GM18511 (cell line): ENCODE results near the gene NDUFB10.
A peak's percentile ranks its signal among the peaks of the same experiment; 100 is the strongest.
"Not testable (repeated sequence)": the region's sequence is repeated elsewhere in the genome, so short reads cannot be mapped to it uniquely, and the experiment has no call there.

Source experiments
- ATAC-seq: cut with Tn5 transposase; IDR thresholded peaks from one replicate; pipeline ENCODE4 v1.9.1; 2021; ENCODE audit warnings: mild to moderate bottlenecking, moderate library complexity; ENCODE audit not compliant: unreplicated experiment

The NDUFB10 gene

DNA sequence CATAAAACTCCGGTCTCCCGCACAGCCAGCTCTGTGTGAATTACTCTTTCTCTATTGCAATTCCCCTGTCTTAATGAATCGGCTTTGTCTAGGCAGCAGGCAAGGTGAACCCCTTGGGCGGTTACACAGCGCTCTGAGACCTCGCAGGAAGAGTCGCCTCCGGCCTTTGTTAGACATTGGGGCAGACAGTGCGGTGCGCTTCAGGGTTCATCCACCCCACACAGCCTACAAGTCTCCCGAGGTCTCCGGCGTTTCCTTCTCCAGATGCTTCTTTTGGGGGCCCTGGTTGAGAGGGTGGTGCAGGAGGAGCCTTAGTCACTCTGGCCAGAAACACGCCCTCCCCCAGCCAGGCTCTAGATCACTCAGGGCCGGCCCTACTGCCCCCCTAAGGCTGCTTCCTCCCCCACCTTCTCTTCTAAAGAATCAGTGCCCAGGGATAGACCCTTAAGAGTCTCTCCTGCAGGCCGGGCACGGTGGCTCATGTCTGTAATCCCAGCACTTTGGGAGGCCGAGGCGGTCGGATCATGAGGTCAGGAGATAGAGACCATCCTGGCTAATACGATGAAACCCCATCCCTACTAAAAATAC is 14.6 kb upstream of the NDUFB10 start:
- ATAC-seq = no peak

DNA sequence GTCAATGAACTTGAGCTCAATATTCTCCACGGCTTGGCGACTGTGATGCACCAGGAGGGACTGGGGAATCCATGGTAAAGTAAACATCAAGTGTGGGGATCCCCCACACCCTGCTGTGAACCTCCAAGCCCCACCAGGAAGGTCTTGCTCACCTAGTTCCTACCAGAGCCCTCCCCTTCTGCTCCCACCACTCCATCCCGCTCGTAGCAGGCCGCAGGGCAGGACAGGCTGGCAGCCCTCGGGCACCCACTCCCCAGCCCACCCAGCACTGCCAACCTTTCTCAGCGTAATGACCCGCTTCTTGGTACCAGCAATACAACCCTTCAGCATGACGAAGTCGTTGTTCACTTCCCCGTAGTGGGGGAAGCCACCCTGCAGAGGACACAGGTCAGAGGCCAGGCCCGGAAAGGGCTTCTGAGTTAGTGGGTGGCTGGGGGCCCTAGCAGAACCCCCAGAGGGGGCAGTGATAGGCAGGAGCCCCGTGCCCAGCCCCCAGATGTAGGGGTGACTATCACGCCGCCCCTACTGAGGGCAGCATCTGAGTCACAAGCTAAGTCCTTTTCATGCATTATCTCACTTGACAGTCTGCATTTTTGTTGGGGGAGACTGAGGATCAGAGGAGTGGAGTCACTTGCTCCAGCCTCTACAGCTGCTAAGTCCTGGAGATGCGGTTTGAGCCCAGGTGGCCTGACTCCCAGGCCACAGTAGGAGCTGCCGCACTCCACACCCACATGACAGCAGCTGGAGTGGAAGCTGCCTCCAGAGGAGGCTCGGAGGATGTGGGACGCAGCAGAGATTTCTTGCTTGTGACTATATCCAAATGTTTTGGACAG is 13.6 kb upstream of the NDUFB10 start:
- ATAC-seq = no peak

DNA sequence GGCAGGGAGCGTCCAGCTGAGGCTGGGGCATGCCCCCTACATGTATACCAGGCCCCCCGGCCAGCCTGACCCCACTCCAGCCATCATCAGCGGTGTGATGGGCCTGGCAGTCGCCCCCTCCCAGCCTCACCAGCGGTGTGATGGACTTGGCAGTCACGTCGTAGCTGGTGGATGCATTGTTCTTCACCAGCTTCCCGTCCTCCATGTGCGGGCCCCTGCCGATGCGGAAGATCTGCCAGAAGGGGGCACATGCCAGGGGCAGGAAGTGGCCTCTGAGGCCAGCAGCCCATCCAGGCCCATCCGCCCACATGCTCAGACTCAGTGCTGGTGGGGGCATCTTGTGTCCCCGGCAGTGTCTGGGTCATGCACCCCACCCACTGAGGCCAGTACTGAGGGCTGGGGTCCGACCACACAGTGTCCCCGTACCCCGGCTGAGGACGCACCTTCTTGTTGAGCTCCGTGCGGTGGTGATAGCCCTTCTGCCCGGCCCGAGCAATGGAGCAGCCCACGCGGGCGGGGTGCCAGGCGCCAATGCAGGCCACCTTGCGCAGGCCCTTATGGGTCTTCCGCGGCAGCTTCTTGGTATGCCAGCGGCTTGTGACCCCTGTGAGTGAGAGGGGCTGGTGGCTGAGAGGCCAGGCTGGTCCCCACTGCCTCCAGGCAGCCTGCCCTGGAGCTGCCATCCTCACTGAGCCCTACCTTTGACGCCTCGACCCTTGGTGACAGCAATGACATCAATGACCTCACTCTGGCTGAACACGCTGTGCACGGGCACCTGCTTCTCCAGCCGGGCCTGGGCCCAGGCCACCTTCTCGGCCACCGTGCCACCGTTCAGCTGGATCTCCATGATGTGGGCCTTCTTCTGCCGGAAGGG is 12.6 kb upstream of the NDUFB10 start:
- ATAC-seq = no peak

DNA sequence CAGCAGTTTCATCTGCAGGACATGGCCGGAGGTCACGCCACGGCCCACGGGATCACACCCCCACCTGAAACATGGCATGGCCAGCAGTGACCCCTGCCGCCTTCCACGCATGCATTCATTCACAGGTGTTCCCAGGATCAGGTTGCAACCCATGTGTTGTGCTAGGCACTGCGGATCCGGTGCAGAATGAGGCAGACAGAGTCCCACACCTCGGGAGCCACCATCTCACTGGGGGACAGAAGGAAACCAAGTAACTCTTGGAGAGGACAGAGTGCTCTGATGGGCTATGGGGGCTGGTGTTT is 12.0 kb upstream of the NDUFB10 start:
- ATAC-seq = no peak

DNA sequence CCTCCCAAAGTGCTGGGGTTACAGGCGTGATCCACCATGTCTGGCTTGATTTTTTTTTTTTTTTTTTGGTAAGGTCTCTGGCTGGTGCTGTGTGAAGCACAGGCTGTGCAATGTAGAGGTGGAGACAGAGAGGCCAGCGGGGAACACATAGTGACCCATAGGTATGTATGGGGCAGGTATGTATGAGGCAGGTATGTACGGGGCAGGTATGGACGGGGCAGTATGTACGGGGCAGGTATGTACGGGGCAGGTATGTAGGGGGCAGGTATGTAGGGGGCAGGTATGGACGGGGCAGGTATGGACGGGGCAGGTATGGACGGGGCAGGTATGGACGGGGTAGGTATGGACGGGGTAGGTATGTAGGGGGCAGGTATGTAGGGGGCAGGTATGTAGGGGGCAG is 9.8 kb upstream of the NDUFB10 start:
- ATAC-seq = no peak

DNA sequence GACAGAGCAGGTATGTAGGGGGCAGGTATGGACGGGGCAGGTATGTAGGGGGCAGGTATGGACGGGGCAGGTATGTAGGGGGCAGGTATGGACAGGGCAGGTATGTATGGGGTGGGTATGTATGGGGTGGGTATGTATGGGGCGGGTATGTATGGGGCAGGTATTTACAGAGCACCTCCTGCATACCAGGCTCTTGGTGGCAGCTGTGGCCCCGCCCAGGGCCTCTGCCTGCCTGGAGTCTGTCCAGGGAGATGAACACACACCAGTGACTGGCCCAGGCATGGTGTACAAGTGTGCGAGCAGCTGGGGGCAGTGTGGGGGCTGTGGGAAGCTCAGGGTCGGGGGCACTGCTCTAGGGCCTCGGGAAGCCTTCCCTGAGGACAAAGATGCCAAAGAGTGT is 9.3 kb upstream of the NDUFB10 start:
- no peak for ATAC-seq

DNA sequence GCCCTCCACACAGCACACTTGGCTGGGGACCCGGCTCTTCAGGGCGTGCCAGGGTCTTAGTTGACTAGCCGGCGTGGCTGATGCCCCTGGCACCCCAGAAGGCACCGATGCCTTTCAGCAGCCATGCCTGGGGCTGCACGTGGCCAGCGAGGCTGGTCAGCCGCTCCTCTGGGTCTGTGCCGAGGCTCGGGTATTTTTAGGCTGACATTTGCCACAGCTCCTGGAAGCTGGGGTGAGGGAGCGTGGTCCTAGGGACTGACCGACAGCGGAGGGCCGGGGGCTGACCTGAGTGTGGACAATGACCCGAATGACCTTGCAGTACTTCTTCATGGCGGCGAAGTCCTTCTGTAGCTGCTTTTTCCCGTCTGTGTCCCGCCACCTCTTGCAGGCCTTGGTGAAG is 8.8 kb upstream of the NDUFB10 start:
- ATAC-seq = no peak

DNA sequence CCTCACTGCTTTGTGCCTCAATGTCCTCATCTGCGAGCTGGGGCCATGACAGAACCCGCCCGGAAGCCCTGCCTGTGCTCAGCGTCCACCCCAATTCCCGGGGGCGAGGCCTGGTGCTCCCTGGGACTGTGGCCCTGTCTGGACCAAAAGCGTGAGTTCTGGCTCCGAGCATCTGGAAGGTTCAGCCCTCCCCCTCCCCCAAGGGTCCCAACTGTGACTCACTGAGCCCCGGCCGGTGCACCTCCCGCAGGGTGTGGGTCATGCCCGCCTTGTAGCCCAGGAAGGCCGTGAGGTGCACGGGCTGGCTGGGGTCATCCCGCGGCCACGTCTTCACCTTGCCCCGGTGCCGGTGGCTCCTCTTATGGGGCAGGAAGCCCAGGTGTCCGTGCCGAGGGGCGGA is 5.6 kb upstream of the NDUFB10 start:
- ATAC-seq = no peak

DNA sequence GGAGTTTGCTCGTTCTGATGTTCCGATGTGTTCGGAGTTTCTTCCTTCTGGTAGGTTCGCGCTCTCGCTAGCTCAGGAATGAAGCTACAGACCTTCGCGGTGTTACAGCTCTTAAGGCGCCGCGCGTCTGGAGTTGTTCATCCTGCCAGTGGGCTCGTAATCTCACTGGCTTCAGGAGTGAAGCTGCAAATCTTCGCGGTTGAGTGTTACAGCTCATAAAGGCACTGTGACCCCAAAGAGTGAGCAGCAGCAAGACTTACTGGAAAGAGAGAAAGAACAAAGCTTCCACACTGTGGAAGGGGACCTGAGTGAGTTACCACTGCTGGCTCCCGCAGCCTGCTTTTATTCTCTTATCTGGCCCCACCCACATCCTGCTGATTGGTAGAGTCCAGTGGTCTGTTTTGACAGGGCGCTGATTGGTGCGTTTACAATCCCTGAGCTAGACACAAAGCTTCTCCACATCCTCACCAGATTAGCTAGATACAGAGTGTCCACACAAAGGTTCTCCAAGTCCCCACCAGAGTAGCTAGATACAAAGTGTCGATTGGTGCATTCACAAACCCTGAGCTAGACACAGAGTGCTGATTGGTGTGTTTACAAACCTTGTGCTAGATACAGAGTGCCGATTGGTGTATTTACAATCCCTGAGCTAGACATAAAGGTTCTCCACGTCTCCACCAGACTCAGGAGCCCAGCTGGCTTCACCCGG is 1.8 kb upstream of the NDUFB10 start:
- not testable (repeated sequence) for ATAC-seq

DNA sequence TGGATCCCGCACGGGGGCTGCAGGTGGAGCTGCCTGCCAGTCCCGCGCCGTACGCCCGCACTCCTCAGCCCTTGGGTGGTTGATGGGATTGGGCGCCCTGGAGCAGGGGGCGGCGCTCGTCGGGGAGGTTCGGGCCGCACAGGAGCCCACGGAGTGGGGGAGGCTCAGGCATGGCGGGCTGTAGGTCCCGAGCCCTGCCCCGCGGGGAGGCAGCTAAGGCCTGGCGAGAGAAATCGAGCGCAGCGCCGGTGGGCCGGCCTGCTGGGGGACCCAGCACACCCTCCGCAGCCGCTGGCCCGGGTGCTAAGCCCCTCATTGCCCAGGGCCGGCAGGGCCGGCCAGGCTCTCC is 1.2 kb upstream of the NDUFB10 start:
- ATAC-seq = not testable (repeated sequence)

DNA sequence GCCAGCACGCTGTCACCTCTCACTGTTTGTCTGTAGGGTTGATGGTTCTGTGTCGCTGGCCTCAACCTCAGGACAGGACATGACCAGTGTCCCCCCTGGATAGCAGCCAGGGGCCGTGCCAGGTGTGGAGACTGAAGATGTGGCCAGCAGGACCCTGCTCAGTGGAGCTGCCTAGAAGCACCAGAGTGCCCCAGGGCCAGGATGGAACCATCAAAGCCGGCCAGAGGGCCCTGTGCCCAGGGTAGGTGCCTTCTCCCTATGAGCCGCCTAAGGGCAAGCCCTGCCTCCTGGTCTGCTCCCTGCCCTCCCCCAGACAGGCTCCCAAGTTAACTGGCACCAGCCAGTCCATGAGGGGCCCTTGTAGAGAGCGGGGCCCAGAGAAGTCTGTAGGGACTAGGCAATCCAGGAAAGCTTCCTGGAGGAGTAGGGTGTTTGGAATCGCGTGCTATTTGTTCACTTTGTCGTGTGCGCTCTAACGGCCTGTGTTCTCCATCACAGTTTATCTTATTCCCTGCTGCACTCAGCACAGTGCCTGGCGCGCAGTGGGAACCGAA is 546 bp upstream of the NDUFB10 start:
- no peak for ATAC-seq

DNA sequence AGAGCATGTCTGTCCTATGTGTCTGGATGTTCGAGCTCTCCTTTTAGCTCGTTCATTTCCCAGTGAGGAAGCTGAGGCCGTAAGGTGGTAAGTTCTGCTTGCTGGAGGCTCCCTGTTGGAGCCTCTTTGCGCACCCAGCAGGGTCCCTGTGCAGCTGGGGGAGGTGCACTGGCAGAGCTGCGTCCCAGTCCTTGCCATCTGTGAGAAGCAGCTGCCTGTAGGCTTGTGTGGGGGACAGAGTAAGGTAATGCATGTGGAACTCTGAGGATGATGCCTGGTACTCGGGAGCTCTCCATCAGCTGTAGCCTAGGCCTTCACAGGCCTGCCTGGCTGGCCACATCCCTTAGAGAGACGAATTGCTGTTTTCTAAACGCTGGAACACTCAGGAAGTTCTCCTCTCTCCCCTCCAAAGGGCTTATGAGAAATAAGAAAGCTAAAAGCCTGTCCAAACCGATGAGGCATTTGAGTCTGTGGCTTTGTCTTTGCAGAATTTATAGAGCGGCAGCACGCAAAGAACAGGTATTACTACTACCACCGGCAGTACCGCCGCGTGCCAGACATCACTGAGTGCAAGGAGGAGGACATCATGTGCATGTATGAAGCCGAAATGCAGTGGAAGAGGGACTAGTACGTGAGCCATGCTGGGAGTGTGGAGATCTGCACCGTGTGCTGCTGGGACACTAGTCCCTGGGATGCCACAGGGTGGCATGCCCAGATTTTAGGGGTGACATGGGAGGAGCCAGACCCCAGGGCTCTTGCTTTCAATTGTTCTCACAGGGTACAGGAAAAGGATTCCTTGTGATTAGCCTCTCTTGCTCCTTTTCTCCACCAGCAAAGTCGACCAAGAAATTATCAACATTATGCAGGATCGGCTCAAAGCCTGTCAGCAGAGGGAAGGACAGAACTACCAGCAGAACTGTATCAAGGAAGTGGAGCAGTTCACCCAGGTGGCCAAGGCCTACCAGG is 1.6 kb downstream of the NDUFB10 start:
- no peak for ATAC-seq

DNA sequence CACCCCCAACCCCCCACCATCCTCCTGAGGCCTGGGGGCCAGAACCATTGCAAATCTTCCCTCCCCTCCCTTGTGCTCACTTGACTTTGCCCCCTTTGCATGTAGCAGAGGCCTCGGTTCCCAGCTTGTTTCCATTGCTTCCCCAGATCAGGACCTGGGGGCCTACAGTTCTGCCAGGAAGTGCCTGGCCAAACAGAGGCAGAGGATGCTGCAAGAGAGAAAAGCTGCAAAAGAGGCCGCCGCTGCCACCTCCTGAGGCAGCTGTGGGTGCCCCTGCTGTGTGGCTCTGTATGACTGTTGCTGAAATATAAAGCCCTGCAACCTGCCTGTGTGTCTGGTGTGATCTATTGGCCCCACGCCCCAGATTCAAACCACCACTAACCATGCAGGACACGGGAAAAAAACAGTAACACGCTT is 2.3 kb downstream of the NDUFB10 start:
- ATAC-seq = no peak

DNA sequence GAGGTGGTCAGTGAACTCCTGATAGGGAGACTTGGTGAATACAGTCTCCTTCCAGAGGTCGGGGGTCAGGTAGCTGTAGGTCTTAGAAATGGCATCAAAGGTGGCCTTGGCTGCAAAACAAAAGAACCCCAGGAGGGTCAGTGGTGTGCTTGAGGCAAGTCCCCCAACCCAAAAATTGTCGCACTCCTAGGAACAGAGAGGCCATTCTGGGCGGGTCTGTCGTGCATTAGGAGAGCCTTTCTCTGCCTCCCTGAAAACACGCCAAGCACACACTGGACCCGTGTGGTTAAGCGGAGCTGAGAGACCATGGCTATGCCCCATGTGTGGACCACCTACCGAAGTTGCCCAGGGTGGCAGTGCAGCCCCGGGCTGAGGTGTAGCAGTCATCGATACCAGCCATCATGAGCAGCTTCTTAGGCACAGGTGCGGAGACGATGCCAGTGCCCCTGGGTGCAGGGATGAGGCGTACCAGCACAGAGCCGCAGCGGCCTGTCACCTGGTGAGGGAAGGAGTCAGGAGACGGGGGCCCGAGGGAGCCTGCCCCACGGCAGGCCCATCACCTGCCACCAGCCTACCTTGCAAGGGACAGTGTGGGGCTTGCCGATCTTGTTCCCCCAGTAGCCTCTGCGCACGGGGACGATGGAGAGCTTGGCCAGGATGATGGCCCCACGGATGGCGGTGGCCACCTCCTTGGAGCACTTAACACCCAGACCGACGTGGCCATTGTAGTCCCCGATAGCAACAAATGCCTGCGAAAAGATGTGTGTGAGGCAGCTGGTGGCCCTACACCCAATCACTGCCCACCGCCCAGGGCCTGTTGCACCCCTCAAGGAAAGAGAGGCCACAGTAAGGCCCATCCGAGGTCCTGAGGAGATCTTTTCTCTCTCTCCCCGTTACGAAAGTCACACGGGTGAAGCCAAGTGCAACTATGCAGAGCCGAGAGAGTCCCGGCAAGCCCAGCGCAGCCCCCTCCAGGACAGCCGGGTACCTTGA is 3.1 kb downstream of the NDUFB10 start:
- ATAC-seq = not testable (repeated sequence)

DNA sequence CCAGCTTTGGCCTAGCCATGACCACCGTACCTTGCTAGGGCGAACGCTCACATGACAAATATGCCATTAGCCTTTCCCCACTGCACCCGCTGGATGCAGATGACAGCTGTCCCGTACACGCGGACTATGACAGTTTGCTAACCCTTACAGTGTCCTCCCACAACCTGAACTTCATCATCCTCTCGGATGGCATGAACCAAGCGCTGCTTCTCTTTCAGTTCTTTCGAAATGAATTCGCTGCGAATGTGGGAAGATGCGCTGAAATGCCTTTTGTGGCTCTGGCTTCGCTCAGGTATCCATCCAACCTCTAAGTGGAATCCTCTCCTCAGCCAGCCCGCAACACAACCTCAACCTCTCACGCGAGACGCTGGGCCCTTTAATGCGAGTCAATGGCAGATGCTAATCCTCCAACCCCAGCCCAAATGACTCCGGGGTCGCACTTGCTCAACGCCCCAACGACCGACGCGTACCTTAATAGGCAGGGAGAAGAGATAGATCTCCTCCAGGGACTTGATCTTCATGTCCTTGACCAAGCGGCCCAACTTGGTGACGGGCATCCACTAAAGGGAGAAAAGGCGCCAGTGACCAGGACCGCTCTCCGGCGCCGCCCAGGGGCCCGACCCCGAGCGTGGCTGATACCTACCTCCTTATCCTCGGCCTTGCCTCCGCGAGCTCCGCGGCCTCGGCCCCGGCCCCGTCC is 4.6 kb downstream of the NDUFB10 start:
- ATAC-seq = peak; percentile 15

DNA sequence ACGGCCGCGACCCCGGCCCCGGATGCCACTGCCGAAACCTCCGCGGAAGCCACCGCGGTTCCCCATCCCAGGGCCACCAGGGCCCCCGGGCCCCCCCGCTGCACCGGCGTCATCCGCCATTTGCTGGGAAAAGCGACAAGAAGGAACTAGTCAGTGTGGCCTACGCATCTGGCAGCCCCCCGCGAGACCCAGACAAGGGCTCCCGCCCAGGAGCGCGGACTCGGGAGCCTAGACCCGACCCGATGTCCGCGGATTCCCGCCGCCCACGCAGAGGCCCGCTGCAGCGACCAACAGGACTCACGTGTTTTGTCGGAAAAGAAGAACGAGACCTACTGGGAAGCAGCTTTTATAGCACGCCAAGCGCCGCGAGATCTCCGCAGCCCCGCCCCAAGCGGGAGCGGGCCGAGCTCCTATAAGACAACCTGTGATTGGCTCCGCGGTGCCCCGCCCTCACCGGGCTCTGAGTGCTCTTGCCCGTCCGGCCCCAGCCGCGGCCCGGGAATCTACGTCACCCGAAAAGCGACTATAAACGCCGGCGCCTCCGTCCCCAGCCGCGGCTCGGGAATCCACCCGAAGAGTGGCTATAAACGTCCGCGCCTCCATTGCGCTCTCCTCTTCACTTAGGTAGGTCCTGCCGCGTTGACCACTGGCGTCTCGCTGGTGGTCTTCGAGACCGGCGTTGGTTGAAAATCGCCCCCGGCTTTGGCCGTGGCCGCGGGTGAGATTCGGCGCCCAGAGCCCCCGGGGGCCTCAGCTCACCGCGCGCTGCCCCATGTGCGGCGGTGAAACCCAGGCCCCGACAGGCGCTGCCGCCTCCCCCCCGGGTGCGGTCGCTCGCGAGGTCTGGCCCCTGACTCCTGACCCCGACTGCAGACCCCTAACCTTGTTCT is 5.4 kb downstream of the NDUFB10 start, which contains the start of gene RPS2:
TSS of gene RPS2 (minus strand) at position 321 of the 890 bp plus-strand sequence. CDS start at position 120, 201 bp downstream.
- ATAC-seq = peak; percentile 80
